HEK293 (cell line): ENCODE measurements around the gene NINJ2.

ENCODE experiments used
- ELK4 ChIP-seq: IDR thresholded peaks from 2 replicates; pipeline ENCODE4 v1.6.1; 2011; ENCODE audit warnings: mild to moderate bottlenecking, low read depth, low read length, borderline replicate concordance
- FEZF1 ChIP-seq: fragments of 450-650 bp; formaldehyde crosslinking; IDR thresholded peaks from 2 replicates; pipeline ENCODE4 v1.5.1; 2016; ENCODE audit warnings: missing biosample characterization, missing genetic modification characterization
- SP2 ChIP-seq: fragments of 450-650 bp; formaldehyde crosslinking; IDR thresholded peaks from 2 replicates; pipeline ENCODE4 v1.5.1; 2016; ENCODE audit warnings: missing biosample characterization, missing genetic modification characterization
- YY1 ChIP-seq: fragments of 450-650 bp; formaldehyde crosslinking; IDR thresholded peaks from 2 replicates; pipeline ENCODE4 v1.5.1; 2018; ENCODE audit warnings: missing biosample characterization, missing genetic modification characterization
- YY2 ChIP-seq: fragments of 450-650 bp; formaldehyde crosslinking; IDR thresholded peaks from 2 replicates; pipeline ENCODE4 v1.5.1; 2016; ENCODE audit warnings: missing biosample characterization, missing genetic modification characterization
- ZBTB11 ChIP-seq: fragments of 450-650 bp; formaldehyde crosslinking; conservative IDR thresholded peaks from 2 replicates; pipeline ENCODE4 v1.5.1; 2016; ENCODE audit warnings: low read depth, missing biosample characterization, missing genetic modification characterization
- ZBTB6 ChIP-seq: fragments of 450-650 bp; formaldehyde crosslinking; IDR thresholded peaks from 2 replicates; pipeline ENCODE4 v1.5.1; 2017; ENCODE audit warnings: missing biosample characterization, missing genetic modification characterization
- ZNF138 ChIP-seq: fragments of 450-650 bp; formaldehyde crosslinking; IDR thresholded peaks from 2 replicates; pipeline ENCODE4 v1.5.1; 2016; ENCODE audit warnings: missing biosample characterization, missing genetic modification characterization, borderline replicate concordance
- ZNF148 ChIP-seq: fragments of 450-650 bp; formaldehyde crosslinking; IDR thresholded peaks from 2 replicates; pipeline ENCODE4 v1.5.0; 2017; ENCODE audit warnings: missing biosample characterization, missing genetic modification characterization, borderline replicate concordance
- ZNF175 ChIP-seq: fragments of 450-650 bp; formaldehyde crosslinking; IDR thresholded peaks from 2 replicates; pipeline ENCODE4 v1.5.1; 2016; ENCODE audit warnings: missing biosample characterization, missing genetic modification characterization
- ZNF202 ChIP-seq: fragments of 450-650 bp; formaldehyde crosslinking; IDR thresholded peaks from 2 replicates; pipeline ENCODE4 v1.5.1; 2016; ENCODE audit warnings: missing biosample characterization, missing genetic modification characterization, borderline replicate concordance
- ZNF223 ChIP-seq: fragments of 450-650 bp; formaldehyde crosslinking; IDR thresholded peaks from 2 replicates; pipeline ENCODE4 v1.5.1; 2016; ENCODE audit warnings: missing biosample characterization, missing genetic modification characterization
- ZNF324 ChIP-seq: fragments of 450-650 bp; formaldehyde crosslinking; IDR thresholded peaks from 2 replicates; pipeline ENCODE4 v1.5.1; 2016; ENCODE audit warnings: missing biosample characterization, missing genetic modification characterization
- ZNF354C ChIP-seq: fragments of 450-650 bp; formaldehyde crosslinking; IDR thresholded peaks from 2 replicates; pipeline ENCODE4 v1.5.1; 2016; ENCODE audit warnings: missing biosample characterization, missing genetic modification characterization, low read depth, borderline replicate concordance
- ZNF37A ChIP-seq: fragments of 450-650 bp; IDR thresholded peaks from 2 replicates; pipeline ENCODE4 v1.5.1; 2018; ENCODE audit warnings: missing biosample characterization, missing genetic modification characterization
- ZNF423 ChIP-seq: fragments of 450-650 bp; formaldehyde crosslinking; IDR thresholded peaks from 2 replicates; pipeline ENCODE4 v1.5.1; 2016; ENCODE audit warnings: missing biosample characterization, missing genetic modification characterization
- ZNF510 ChIP-seq: fragments of 450-650 bp; formaldehyde crosslinking; IDR thresholded peaks from 2 replicates; pipeline ENCODE4 v1.5.1; 2018; ENCODE audit warnings: mild to moderate bottlenecking, missing genetic modification characterization, missing biosample characterization; ENCODE audit not compliant: insufficient replicate concordance
- ZNF518A ChIP-seq: fragments of 450-650 bp; formaldehyde crosslinking; conservative IDR thresholded peaks from 2 replicates; pipeline ENCODE4 v1.5.1; 2016; ENCODE audit warnings: low read depth, missing biosample characterization, missing genetic modification characterization
- ZNF571 ChIP-seq: fragments of 450-650 bp; formaldehyde crosslinking; IDR thresholded peaks from 2 replicates; pipeline ENCODE4 v1.5.0; 2017; ENCODE audit warnings: missing biosample characterization, missing genetic modification characterization
- ZNF596 ChIP-seq: fragments of 450-650 bp; IDR thresholded peaks from 2 replicates; pipeline ENCODE4 v1.5.0; 2018; ENCODE audit warnings: missing biosample characterization, mild to moderate bottlenecking, missing genetic modification characterization, moderate library complexity
- ZNF654 ChIP-seq: fragments of 450-650 bp; formaldehyde crosslinking; IDR thresholded peaks from 2 replicates; pipeline ENCODE4 v1.5.1; 2016; ENCODE audit warnings: low read depth, missing biosample characterization, missing genetic modification characterization
- ZNF704 ChIP-seq: fragments of 450-650 bp; formaldehyde crosslinking; IDR thresholded peaks from 2 replicates; pipeline ENCODE4 v1.5.1; 2016; ENCODE audit warnings: missing biosample characterization, missing genetic modification characterization
- ZNF830 ChIP-seq: fragments of 450-650 bp; IDR thresholded peaks from 2 replicates; pipeline ENCODE4 v1.5.0; 2018; ENCODE audit warnings: missing biosample characterization, missing genetic modification characterization, low read depth, mild to moderate bottlenecking, moderate library complexity
- ZNF843 ChIP-seq: fragments of 450-650 bp; formaldehyde crosslinking; IDR thresholded peaks from 2 replicates; pipeline ENCODE4 v1.5.1; 2016; ENCODE audit warnings: missing biosample characterization, missing genetic modification characterization

Gene NINJ2

GRCh38 chr12:546920-547845 lies 116.1 kb downstream of the NINJ2 start (continued):
- TF ChIP-seq ZNF223 (tag by site-specific recombination): no peak
- no peak for TF ChIP-seq SP2 (tag by site-specific recombination)
- TF ChIP-seq ZNF37A (tag by site-specific recombination): no peak
- no peak for TF ChIP-seq ZNF596 (tag by site-specific recombination)
- no peak for TF ChIP-seq ZNF324
- TF ChIP-seq ZNF138 (tag by site-specific recombination): no peak
- no peak for TF ChIP-seq ZBTB6 (tag by site-specific recombination)
- TF ChIP-seq ZNF654 (tag by site-specific recombination): peak; percentile 74
- TF ChIP-seq ZNF423 (tag by site-specific recombination): no peak
- TF ChIP-seq ZNF518A (tag by site-specific recombination): no peak
- TF ChIP-seq ZNF510 (tag by site-specific recombination): no peak
- TF ChIP-seq ZNF175: no peak
- no peak for TF ChIP-seq ZNF704 (tag by site-specific recombination)
- TF ChIP-seq ZNF571 (tag by site-specific recombination): no peak
- no peak for TF ChIP-seq YY2
- no peak for TF ChIP-seq ELK4
- TF ChIP-seq ZNF830 (tag by site-specific recombination): no peak
- no peak for TF ChIP-seq ZNF354C (tag by site-specific recombination)
- no peak for TF ChIP-seq ZNF148 (tag by site-specific recombination)
- TF ChIP-seq ZNF202 (tag by site-specific recombination): no peak
- no peak for TF ChIP-seq ZBTB11 (tag by site-specific recombination)
- no peak for TF ChIP-seq ZNF843 (tag by site-specific recombination)
- TF ChIP-seq YY1: no peak
- no peak for TF ChIP-seq FEZF1
